Uterus (tissue), 4 donors: ENCODE results near the gene NRXN2. TPM values are rescaled to one million over a fixed set of nuclear protein-coding genes. Genes with fewer than 3 reads are reported as not detected.

Experiments
- DNase-seq, 2 donors: peaks; one replicate each; pipeline ENCODE4 v3.0.0-alpha.2; 2019 to 2020
- H3K27ac ChIP-seq, 2 donors: fragments of 200-600 bp; sonication (generic); 1 replicate in 1 of 2; 2 replicates in 1 of 2; pipeline ENCODE4 v1.5.1; 2016 to 2018
- H3K27me3 ChIP-seq, 2 donors: fragments of 200-600 bp; sonication (generic); one replicate each; pipeline ENCODE4 v1.5.1; 2018 to 2019; ENCODE audit warnings: control low read depth in 1 of 2
- H3K36me3 ChIP-seq, 2 donors: fragments of 200-600 bp; sonication (generic); one replicate each; pipeline ENCODE4 v1.5.1; 2019; ENCODE audit warnings: control low read depth in 1 of 2
- H3K4me1 ChIP-seq, 2 donors: fragments of 200-600 bp; sonication (generic); one replicate each; pipeline ENCODE4 v1.5.1; 2018 to 2019; ENCODE audit warnings: control low read depth in 1 of 2
- H3K4me3 ChIP-seq, 2 donors: fragments of 200-600 bp; sonication (generic); 1 replicate in 1 of 2; 2 replicates in 1 of 2; pipeline ENCODE4 v1.5.1; 2018 to 2019; ENCODE audit warnings: mild to moderate bottlenecking in 1 of 2
- H3K9me3 ChIP-seq, 2 donors: fragments of 200-600 bp; sonication (generic); one replicate each; pipeline ENCODE4 v1.5.1; 2019; ENCODE audit warnings: control low read depth in 1 of 2
- CTCF ChIP-seq, 4 experiments: fragments of 200-600 bp in 2 of 4; fragments of 450-650 bp in 2 of 4; sonication (generic) in 2 of 4; IDR thresholded peaks; one replicate each; pipeline ENCODE4 v1.5.1; 2016 to 2019; ENCODE audit warnings: antibody characterized with exemption in 4 of 4, mild to moderate bottlenecking in 2 of 4, moderate library complexity in 1 of 4
- POLR2A ChIP-seq, 2 donors: fragments of 450-650 bp; IDR thresholded peaks; one replicate each; pipeline ENCODE4 v1.6.1; 2016; ENCODE audit warnings: antibody characterized with exemption in 2 of 2, mild to moderate bottlenecking in 1 of 2, moderate library complexity in 1 of 2
- intact Hi-C: fragments of 100-400 bp; cut with DNase I; formaldehyde crosslinking; loops from one replicate; pipeline ENCODE4 v1.15.1; 2023; ENCODE audit warnings: low total_unique reads
- total RNA-seq, 4 donors: library from RNA; depleted of rRNA in 3 of 4; stranded (reverse); fragments of >200 nt in 3 of 4; gene quantifications; one replicate each; pipeline versions ENCODE4 v1.1.0 to v1.2.4, GENCODE V29; 2014 to 2023
- donor health status: DM: yes; HTN: yes; CAD: no.

The NRXN2 gene
- total RNA-seq, 4 donors from 2014 or later = 0.88 to 48.4 (median 12.6) TPM

GRCh38 chr11:64577202-64577601 is 145.8 kb downstream of the NRXN2 start:
- TF ChIP-seq CTCF (IDR thresholded peaks at IDR 0.05) (no peak), POLR2A (IDR thresholded peaks at IDR 0.05) (no peak)
- Histone ChIP-seq H3K4me3 (no peak overlapping the region), H3K4me1 (no peaks in the 10 kb centered on the region), H3K36me3 (no peaks in the 10 kb centered on the region), H3K9me3 (no peaks in the 10 kb centered on the region), H3K27ac (no peak overlapping the region), H3K27me3 (no peaks in the 10 kb centered on the region)
- intact Hi-C loops = no loop called here
- DNase-seq = no peak

- Histone ChIP-seq H3K27ac (no peak overlapping the region), H3K27me3 (no peaks in the 10 kb centered on the region), H3K9me3 (no peaks in the 10 kb centered on the region), H3K4me3 (no peak overlapping the region), H3K4me1 (no peaks in the 10 kb centered on the region), H3K36me3 (no peaks in the 10 kb centered on the region)
- intact Hi-C loops = no loop called here
- no peak for TF ChIP-seq CTCF (IDR thresholded peaks at IDR 0.05)
- no peak for TF ChIP-seq POLR2A (IDR thresholded peaks at IDR 0.05)
- no peak for DNase-seq
Observed at GRCh38 chr11:64572143-64572542, 150.9 kb downstream of the NRXN2 start.

- no peak for TF ChIP-seq POLR2A (IDR thresholded peaks at IDR 0.05)
- TF ChIP-seq CTCF (IDR thresholded peaks at IDR 0.05) = no peak
- Histone ChIP-seq H3K4me1 (peaks cover 0 to 4% of the 10 kb centered on the region in 2 donors), H3K36me3 (no peaks in the 10 kb centered on the region), H3K27me3 (no peaks in the 10 kb centered on the region), H3K9me3 (no peaks in the 10 kb centered on the region), H3K4me3 (no peak overlapping the region), H3K27ac (no peak overlapping the region)
- no peak for DNase-seq
- intact Hi-C loops = no loop called here
Observed at GRCh38 chr11:64571410-64572091, 151.4 kb downstream of the NRXN2 start.

GRCh38 chr11:64571050-64571409 is 152.0 kb downstream of the NRXN2 start:
- Histone ChIP-seq H3K4me3 (no peak overlapping the region), H3K27ac (no peak overlapping the region), H3K4me1 (peaks cover 0 to 4% of the 10 kb centered on the region in 2 donors), H3K36me3 (no peaks in the 10 kb centered on the region), H3K27me3 (no peaks in the 10 kb centered on the region), H3K9me3 (no peaks in the 10 kb centered on the region)
- DNase-seq = no peak
- TF ChIP-seq POLR2A (IDR thresholded peaks at IDR 0.05) = no peak
- no peak for TF ChIP-seq CTCF (IDR thresholded peaks at IDR 0.05)
- intact Hi-C loops = no loop called here

GRCh38 chr11:64570341-64570740 is 152.7 kb downstream of the NRXN2 start:
- Histone ChIP-seq H3K4me1 (peaks cover 0 to 4% of the 10 kb centered on the region in 2 donors), H3K27me3 (no peaks in the 10 kb centered on the region), H3K27ac (no peak overlapping the region), H3K4me3 (no peak overlapping the region), H3K36me3 (no peaks in the 10 kb centered on the region), H3K9me3 (no peaks in the 10 kb centered on the region)
- TF ChIP-seq CTCF (IDR thresholded peaks at IDR 0.05) (no peak), POLR2A (IDR thresholded peaks at IDR 0.05) (no peak)
- no peak for DNase-seq
- intact Hi-C loops = no loop called here
